ENCODE data around the gene GPR78. TPM values are rescaled to one million over a fixed set of nuclear protein-coding genes. Genes with fewer than 3 reads are reported as not detected.

Gene GPR78
- total RNA-seq, 1 donor from 2014 or later, result 0.54 TPM

DNA sequence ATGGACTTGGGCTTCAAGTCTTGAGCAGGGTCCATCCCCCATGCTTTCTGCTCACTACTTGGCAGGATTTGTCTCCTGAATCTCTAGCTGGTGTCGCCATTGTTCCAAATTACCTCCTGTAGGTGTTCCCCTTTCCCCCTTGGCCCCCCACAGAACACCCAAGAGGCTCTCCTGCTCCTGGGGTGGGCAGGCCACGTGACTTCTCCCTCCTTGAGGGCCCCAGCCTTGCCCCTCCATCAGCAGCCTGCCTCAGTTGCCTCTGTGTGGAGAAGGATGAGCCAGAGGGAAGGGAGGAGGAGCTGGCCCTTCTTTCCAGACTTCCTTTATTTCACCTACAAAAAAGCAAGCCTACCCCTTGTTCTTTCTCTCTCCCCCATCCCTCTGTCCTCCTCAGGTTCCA lies 1.8 kb downstream of the GPR78 start:
- Mint-ChIP-seq H3K36me3 (ENCODE audit: unreplicated experiment) (no peaks in the 10 kb centered on the region), H3K4me3 (ENCODE audit: unreplicated experiment) (no peak overlapping the region), H3K27me3 (ENCODE audit: unreplicated experiment) (peaks cover 55% of the 10 kb centered on the region), H3K4me1 (ENCODE audit: unreplicated experiment) (peaks cover 4% of the 10 kb centered on the region), H3K27ac (ENCODE audit: unreplicated experiment) (no peak overlapping the region), H3K9me3 (ENCODE audit: unreplicated experiment) (no peaks in the 10 kb centered on the region)
- DNase-seq (ENCODE audit: extremely low spot score, unreplicated experiment), result no peak
- TF ChIP-seq CTCF (IDR thresholded peaks at IDR 0.05), result no peak

DNA sequence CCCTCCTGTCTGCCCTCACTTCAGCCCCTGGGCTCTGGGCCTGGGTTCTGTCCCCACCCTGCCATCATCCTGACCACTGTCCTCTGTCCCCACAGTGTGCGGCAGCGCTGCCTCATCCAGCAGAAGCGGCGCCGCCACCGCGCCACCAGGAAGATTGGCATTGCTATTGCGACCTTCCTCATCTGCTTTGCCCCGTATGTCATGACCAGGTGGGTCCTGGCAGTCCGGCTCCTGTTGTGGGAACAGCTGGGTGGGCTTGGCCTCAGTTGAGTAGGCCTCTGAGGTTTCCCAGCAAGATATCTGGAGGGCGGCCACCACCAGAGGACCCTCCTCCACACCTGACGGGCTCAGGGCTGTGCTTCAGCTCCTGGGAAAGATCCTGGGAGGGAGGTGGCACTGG lies 2.2 kb downstream of the GPR78 start:
- Mint-ChIP-seq H3K4me1 (ENCODE audit: unreplicated experiment) (peaks cover 4% of the 10 kb centered on the region), H3K27me3 (ENCODE audit: unreplicated experiment) (peaks cover 51% of the 10 kb centered on the region), H3K9me3 (ENCODE audit: unreplicated experiment) (no peaks in the 10 kb centered on the region), H3K27ac (ENCODE audit: unreplicated experiment) (no peak overlapping the region), H3K4me3 (ENCODE audit: unreplicated experiment) (no peak overlapping the region), H3K36me3 (ENCODE audit: unreplicated experiment) (no peaks in the 10 kb centered on the region)
- no peak for DNase-seq (ENCODE audit: extremely low spot score, unreplicated experiment)
- TF ChIP-seq CTCF (IDR thresholded peaks at IDR 0.05), result no peak

- Mint-ChIP-seq H3K9me3 (ENCODE audit: unreplicated experiment) (no peaks in the 10 kb centered on the region), H3K27me3 (ENCODE audit: unreplicated experiment) (peaks cover 46% of the 10 kb centered on the region), H3K4me3 (ENCODE audit: unreplicated experiment) (no peak overlapping the region), H3K27ac (ENCODE audit: unreplicated experiment) (no peak overlapping the region), H3K4me1 (ENCODE audit: unreplicated experiment) (peaks cover 4% of the 10 kb centered on the region), H3K36me3 (ENCODE audit: unreplicated experiment) (no peaks in the 10 kb centered on the region)
- DNase-seq (ENCODE audit: extremely low spot score, unreplicated experiment), result no peak
- no peak for TF ChIP-seq CTCF (IDR thresholded peaks at IDR 0.05)
These were observed 2.9 kb downstream of the GPR78 start for GRCh38 chr4:8582941-8583654.

DNA sequence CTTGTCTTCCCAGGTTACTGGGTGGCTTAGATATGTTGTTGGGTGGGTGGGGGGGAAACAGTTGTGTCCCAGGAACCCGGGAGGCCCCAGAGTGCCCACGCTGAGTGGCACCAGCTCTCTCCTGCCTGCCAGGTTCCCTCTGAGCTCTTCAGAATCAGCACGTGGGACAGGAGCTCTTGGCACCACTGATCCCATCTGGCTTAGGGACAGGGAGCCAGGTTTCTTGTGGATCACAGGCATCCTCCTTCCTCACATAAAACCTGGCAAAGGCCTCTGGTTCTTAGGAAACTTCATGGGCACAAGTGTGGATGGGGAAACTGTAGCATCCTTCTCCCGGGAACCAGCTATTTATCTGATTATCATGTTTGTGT lies 3.4 kb downstream of the GPR78 start:
- H3K9me3 Mint-ChIP-seq (ENCODE audit: unreplicated experiment), result no peaks in the 10 kb centered on the region
- no peak for TF ChIP-seq CTCF (IDR thresholded peaks at IDR 0.05)
- no peak overlapping the region for H3K4me3 Mint-ChIP-seq (ENCODE audit: unreplicated experiment)
- DNase-seq (ENCODE audit: extremely low spot score, unreplicated experiment), result no peak
- peaks cover 45% of the 10 kb centered on the region for H3K27me3 Mint-ChIP-seq (ENCODE audit: unreplicated experiment)
- H3K36me3 Mint-ChIP-seq (ENCODE audit: unreplicated experiment), result no peaks in the 10 kb centered on the region
- no peak overlapping the region for H3K27ac Mint-ChIP-seq (ENCODE audit: unreplicated experiment)
- H3K4me1 Mint-ChIP-seq (ENCODE audit: unreplicated experiment), result peaks cover 4% of the 10 kb centered on the region

DNA sequence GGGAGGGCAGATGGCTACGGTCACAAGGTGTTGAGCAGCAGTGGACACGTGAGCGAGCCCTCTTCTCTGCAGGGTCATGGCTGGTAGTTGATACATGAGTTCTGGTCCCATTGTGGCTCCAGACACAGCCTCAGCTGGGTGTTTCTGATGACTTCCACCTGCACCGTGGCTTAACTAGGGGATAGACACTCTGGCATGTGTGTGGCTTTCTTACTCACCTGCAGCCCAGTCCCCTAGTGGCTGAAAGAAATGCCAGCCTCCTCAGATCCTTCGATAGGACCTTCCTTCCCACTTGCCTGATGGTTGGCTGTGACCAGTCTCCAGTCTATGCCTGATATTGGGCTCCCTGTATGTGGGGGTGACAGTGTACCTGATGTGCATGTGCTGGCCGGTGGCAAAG lies 5.0 kb downstream of the GPR78 start:
- H3K27ac Mint-ChIP-seq (ENCODE audit: unreplicated experiment), result no peak overlapping the region
- H3K4me3 Mint-ChIP-seq (ENCODE audit: unreplicated experiment), result no peak overlapping the region
- no peaks in the 10 kb centered on the region for H3K9me3 Mint-ChIP-seq (ENCODE audit: unreplicated experiment)
- TF ChIP-seq CTCF (IDR thresholded peaks at IDR 0.05), result no peak
- H3K4me1 Mint-ChIP-seq (ENCODE audit: unreplicated experiment), result peaks cover 15% of the 10 kb centered on the region
- H3K36me3 Mint-ChIP-seq (ENCODE audit: unreplicated experiment), result no peaks in the 10 kb centered on the region
- DNase-seq (ENCODE audit: extremely low spot score, unreplicated experiment), result no peak
- peaks cover 36% of the 10 kb centered on the region for H3K27me3 Mint-ChIP-seq (ENCODE audit: unreplicated experiment)

All from osteocyte (in vitro differentiated cells).